ENCODE measurements around the gene TMEM131.
"Not testable (repeated sequence)": the region's sequence is repeated elsewhere in the genome, so short reads cannot be mapped to it uniquely, and the experiment has no call there.

TMEM131 gene

DNA sequence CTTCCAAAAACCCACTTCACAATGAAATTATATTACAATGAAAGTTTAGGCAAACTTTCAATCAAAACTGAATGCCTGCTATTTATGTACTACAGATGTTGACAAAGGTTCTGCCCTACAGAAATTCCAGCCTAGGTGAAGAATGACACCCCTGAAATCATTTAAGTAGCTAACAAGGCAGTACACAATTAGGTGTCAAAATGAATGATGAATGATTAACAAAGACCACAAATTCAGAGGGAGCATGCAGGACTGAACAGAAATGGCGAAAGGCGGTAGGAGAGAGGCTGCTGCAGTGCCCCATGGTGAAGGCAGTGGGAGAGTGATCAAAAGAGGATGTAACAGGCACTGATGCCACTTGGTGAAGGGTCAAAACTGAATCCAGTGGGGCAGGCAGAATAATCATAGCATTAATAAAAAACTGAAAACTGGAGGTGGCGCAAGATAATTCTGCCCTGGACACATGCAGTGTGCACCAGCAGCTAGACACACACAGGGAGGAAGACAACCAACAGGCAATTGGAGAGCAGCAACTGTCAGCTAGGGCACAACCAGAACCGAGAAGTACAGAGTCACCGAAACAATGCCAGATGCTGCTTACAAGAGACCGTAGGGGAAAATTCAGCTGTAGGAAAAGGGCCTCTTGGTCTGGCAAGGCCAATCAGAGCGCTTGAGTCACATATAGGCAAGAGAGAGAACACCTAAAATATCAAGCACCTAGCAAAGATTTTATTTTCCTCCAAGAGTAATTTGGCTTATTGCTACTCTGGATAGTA lies 4.5 kb downstream of the TMEM131 start:
- no peak for DNase-seq

DNA sequence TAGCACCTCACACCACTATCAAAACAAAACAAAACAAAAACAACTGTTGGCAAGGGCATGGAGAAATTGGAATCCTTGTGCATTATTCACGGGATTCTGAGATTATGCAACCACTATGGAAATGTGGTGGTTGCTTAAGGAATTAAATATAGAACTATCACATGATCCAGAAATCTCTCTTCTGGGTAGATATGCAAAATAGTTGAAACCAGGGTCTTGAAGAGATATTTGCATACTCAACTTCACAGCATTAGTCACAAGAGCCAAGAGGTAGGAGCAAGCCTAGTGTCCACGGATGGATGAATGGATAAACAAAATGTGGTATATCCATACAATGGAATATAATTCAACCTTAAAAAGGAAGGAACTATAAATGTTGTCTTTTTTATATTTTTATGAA lies 7.0 kb downstream of the TMEM131 start:
- no peak for DNase-seq

DNA sequence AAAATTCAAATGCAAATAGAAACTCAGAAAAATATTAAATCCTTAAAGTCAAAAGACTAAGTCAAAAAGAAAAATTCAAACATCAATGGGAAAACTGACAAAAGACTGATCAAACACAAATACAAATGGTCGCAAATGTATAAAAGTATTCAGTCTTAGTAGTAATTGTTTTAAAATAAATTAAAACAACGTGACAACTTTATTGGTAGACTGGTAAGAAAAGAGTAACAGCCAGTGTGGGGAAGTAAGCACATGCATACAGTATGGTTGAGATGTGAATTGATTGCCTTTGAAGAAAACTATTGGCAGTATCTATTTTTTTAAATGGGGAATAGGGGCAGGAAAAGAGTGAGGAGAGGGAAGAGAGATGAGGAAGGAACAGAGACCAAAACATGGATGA lies 9.8 kb downstream of the TMEM131 start:
- no peak for DNase-seq

DNA sequence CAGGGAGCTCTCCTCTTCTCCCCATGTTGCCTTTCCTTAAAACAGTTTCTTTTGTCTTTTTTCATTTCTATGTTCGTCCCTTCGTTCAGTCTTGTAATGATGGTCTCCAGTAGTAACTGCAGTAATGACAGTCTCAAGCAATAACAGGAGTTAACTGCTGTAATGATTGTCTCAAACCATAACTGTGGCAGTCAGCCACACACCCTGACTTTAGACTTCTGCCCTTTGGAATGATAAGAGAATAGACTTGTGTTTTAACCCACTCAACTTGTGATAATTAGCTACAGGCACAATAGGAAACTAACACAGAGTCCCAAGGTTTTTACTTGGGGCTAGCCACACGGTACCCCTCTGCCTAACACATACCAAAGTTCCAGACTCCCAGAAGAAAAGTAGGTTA lies 12.1 kb downstream of the TMEM131 start:
- no peak for DNase-seq

DNA sequence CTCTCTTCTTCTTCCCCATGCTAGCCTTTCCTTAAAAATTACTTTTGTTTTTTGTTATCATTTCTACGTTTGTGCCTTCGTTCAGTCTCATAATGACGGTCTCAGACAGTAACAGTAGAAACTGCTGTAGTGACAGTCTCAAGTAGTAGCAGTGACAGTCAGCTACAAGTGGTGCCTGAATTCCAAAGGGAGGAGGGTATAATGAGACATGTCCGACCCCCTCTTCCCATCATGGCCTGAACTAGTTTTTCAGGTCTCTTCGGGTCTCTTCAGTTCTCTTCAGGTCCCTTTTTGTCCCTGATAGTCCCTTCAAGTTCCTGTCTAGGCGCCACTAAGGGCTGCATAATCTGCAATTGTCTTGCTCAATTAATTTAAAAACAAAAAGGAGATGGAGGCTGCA lies 12.6 kb downstream of the TMEM131 start:
- DNase-seq, result no peak

DNA sequence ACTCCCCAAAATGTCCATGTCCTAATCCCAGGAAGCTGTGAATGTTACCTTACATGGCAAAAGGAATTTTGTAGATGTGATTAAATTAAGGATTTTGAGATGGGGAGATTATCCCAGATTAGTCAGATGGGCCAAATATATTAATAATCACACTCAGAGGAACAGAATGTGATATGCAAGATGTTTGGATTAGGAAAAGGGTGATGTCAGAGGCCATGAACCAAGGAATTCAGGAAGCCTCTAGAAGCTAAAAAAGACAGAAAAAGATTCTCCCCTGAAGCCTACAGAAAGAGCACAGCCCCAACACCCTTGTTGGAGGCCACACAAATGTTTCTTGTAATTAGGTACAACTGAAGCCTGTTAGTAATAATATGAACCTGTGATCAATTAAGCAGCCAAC lies 13.1 kb downstream of the TMEM131 start:
- no peak for DNase-seq

DNA sequence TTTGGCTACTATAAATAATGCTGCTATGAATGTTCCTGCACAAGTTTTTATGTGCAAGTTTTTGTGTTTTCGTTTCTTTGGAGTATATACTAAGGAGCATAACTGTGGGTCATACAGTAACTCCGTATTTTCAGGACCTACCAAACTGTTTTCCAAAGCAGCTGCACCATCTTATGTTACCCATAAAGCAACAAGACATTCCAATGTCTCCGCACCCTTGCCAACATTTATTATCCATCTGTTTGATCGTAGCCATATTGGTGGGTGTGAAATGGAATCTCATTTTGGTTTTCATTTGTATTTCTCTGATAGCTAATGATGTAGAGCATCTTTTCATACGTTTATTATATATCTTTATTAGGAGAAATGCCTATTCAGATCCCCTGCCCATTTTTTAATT lies 13.8 kb downstream of the TMEM131 start:
- no peak for DNase-seq

DNA sequence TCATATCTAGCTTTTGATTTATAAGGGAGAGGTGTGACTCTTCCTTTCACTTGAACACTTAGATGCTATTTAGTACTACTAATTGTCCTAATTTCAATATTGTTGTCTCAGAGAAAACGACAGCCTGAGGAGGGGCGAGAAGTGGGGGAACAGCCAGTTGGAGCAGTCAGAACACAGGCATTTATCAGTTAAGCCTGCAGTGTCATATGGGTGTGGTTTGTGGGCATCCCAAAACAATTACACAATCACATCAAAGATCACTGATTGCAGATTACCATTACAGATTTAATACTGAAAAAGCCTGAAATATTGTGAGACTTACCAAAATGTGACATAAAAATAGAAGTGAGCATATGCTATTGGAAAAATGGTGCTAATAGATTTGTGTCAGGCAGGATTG lies 15.8 kb downstream of the TMEM131 start:
- DNase-seq, result no peak

DNA sequence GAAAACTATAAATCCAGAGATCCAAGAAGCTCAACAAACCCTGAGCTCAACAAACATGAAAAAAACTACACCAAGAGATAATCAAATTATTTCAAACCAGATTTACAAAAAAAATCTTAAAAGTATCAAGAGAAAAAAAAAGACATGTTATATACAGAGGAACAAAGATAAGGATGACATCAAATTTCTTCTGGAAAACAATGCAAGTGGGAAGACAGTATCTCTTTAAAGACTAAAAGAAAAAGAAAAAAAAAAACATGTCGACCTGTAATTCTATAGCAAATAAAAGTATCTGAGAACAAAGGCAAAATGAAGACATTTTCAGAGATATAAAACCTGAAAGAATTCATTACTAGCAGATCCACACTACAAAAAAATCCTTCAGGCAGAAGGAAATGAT lies 21.3 kb downstream of the TMEM131 start:
- no peak for DNase-seq

DNA sequence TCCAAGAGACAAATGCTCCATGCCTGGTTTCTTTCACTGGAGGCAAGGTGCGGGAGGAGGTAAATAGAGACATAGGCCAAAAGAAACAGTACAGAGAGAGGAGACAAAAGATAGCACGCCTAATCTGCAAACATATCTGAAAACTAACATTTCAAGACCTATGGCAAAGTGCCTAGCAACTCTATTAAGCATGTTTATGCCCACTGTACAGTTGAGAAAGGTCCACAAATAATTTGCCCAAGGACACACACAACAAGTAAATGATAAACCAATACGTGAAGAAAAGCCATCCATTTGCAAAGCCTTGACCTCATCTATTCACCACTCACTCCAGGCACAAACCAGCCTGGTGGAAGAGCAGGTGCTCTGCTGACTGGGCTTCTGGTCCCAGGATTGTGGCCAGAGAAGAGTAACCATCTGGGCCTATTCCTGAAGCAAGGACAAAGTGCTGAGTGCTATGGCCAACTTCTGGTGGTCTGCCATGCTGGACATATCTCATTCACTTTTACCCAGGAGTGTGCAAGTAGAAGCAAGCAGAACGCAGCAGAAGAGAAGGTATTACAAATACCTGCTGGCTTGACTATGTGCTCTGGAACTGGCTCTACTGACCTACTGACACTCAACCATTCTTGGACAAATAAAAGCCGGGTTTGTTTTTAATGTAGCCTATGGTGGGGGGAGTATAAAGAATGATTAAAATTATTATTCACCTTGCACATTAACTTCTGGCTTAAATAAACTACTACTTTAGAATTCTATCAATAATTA lies 25.3 kb downstream of the TMEM131 start:
- no peak for DNase-seq

DNA sequence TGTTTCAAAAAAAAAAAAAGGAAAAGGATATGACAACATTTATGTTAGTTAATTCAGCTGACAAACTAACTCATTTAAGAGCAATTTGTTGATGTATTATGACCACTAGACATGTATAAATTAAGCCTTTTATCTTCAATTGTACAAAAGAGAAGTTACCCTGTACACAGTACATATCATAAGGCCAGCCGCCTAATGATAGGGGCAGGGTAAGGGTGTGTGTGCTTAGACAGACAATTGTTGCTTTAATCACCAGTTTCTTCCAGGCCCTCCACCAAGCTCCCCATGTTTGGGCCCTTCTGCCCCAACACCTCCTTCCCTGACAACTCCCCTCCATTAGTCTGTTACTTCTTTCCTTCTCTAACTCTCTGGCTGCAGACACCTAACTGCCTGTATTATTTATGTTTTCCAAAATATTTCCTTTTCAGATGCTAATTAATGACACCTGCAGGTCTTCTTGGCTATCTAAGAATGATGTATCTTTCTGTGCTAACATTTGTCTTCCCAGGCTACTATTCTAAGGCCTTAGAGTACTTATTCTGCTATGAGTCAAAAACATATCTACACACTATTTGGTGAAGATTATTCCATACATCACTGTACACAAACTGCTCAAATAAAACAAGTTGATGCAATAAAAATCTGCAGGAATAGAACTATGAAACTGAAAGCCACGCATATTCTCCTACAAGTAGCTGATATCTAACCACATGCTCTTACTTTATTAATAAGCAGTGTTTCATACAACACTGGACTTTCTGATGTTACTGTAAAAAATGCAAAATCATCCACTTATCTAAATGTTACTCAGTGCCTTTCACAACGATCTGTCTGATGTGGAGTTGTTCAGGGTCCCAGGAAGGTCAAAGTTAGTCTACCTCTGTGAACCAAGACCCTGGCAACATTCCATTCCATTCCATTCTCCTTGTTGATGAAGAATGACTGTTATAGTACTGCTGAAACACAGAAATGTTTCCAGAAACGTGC lies 26.4 kb downstream of the TMEM131 start:
- no peak for DNase-seq

DNA sequence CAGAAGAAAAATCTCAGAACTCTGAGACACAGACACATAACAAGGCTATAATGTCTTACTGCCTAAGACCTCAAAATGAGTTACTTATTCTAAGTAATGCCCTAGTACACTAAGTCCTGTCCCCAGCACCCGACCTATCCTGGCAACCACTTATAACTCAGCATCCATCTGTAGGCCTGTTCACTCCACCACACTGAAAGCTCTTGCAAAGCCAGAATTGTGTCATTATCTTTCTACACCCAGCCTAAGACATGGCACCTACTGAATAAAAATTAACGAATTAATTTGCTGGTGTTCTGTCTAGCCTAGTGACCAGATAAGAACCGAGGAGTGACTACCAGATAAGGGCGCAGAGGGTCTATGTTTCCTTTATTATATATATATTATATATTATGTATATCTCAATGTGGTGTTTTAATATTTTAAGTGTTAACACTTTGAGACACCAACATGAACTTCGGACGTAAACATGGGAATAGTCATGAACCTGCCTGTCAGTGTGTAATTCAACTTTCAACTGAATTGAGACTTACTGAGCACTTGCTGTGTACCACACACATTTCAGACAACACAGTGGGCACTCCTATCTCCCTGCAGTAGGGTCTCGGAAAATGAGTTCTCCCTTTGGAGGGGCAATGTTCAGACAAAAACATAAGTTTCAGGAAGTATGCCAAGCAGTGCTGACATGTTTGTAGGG lies 27.7 kb downstream of the TMEM131 start:
- no peak for DNase-seq

DNA sequence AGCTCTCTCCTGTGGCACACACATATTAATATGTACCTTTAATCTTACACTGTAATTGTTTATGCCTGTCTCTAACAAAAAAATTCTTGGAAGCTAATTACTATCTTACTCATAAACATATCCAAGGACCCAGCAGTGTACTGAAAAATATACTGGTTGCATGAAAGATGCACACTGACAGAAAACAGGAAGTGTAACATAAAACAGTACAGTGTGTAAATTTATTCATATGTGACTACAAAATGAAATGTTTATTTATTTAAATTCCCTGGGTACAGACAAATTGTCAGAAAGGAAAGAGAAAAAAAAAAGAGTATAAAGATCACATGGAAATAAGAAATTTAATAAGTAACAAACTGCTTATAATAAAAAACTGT lies 28.5 kb downstream of the TMEM131 start:
- DNase-seq, result no peak

DNA sequence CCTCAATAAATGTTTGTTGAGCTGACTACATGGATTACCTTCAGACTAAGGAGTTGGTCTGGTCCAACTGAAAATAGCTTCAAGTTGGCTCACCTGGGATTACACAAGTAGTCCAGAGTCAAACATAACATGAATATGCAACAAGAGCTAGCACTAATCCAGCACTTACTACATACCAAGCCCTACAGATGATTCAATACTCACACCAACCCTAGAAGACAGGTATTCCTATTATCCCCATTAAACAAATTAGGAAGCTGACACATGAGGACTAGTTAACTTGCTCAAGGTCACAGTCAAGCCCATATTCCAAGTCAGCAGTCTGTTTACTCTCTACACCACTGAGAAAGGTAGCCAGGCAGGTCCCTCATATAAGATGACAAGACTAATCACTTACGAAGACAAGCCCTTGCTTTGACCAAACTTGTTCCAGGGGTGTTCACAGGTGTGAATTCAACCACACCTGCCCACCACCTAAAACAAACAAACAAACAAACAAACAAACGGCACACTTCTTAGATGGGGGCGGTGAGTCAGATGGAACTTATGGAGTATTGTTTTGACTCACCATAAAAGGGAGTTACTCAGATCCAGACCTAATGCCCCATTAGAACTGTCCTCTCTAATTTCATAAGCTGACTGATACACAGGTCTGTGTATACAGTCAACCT lies 29.1 kb downstream of the TMEM131 start:
- no peak for DNase-seq

DNA sequence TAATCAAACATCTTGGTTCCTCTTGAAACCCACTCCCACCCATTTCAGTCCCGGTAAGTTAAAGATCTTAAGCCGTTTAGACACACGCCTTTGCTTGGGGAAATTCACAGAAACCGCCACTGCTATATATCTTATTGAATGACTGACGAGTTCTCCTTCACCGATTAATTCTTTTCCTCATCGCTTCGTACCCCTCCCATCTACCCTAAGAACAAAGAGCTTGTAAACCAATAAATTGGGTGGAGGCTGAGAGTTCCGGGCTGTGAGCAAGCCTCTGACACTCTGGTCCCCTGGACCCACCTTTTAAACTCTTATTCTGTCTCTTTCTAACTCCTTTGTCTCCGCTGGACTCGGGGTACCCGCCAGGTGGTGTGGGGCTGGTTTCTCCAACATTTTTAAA lies 30.6 kb downstream of the TMEM131 start:
- no peak for DNase-seq

DNA sequence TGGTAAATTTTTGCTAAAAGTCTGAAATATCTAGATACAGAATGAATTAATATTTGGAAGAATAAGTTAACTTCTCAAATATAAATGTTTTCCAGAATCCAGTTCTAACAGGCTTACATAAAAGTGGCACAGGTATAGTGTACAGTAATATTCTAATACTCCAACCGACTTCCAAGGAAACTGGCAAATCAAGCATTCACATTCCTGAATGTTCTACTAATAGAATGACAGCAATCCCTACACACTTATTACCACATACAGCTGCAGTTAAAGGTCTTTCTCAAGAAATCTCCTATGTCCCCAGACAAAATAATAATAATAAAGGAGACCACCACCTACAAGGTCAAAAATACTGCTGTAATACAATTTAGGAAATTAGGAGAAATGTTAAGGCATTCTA lies 31.9 kb downstream of the TMEM131 start:
- DNase-seq, result no peak

DNA sequence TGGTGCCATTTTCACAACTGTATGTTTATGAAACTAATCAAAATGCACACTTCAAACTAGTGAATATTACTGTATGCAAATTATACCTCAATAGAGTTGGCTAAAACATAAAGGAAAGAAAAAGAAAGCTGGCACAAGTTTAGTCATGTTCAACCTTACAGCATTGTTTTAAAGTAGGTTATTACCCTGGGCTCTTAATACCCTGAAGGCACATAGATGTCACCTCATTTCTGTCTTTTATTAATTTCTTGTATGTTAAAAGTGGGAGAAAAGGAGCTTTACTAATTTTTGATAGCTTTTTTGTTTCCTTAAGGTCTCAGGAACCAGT lies 32.7 kb downstream of the TMEM131 start:
- DNase-seq, result no peak

DNA sequence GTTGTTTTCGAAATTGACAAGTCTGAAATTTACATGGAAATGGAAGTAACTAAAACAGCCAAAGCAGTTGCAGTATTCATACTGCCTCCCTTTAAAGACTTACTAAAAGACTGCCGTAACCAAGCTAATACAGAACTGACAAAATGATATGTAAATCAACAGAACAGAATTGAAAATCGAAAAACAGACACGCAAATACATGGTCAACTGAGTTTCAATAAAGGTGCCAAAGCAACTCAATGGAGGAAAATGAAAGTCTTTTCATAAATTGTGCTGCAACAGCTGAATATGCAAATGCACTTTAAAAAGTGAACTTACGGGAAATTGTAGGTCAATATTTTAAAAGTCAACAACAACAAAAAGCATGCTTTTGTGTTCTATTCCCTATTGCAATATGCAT lies 34.2 kb downstream of the TMEM131 start:
- DNase-seq, result no peak

DNA sequence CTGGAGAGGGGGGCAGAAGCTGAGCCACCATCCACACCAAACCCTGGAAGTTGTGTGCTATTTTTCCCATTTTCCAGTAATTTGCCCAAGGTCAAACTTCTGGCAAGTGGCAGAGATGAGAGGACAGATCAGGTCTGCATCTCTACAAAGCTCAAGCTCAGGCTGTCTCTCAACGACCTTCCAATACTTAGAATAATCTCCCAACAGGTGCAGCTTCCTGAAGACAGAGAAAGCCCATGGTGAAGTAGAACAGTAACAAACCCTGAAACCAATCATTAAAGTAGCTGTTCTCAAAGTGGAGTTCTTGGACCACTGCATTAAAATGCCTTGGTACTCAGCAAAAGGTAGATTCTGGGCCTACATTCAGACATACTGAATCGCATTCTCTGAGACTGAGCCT lies 37.6 kb downstream of the TMEM131 start:
- no peak for DNase-seq

DNA sequence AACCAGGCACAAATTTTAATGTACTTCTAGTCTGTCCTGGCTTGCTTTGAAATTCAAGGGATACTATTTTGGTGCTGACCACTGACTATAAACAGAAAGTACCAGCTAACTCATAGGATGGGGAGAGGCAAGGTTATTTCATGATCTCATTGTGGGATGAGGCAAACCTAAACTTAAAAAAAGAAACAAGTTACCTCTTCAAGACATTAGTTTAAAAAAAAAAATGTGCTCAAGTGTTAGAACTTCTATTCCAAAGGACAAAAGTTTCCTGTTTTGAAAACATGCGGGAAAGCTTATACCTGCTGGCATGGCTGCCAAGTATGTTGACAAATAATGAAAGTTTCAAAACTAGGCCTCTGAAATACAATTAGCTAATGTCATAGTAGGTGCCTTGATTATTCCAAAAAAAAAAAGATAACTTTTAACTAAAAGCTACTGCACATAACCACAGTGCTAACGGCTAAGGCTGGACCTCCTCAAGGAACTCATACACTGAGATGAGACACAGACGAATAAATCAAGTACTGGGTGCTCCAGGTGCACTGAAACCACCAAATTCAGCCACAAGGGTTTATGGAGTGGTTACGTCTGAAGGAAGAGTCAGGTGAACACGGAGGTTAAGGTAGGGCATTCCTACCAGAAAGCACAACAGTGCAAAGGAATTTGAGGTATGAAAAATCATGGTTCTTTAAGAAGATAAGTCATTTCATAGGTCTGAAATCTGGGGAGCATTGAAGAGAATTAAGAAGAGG lies 38.1 kb downstream of the TMEM131 start:
- DNase-seq, result no peak

DNA sequence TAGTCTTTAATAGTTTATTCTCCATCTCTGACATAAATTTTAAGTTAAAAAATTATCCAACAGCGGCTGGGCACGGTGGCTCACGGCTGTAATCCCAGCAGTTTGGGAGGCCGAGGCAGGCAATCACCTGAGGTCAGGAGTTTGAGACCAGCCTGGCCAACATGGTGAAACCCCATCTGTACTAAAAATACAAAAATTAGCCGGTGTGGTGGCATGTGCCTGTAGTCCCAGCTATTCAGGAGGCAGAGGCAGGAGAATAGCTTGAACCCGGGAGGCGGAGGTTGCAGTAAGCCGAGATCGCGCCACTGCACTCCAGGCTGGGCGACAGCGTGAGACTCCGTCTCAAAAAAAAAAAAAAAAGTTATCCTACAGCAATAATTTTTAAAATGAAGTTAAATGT lies 39.0 kb downstream of the TMEM131 start:
- not testable (repeated sequence) for DNase-seq

DNA sequence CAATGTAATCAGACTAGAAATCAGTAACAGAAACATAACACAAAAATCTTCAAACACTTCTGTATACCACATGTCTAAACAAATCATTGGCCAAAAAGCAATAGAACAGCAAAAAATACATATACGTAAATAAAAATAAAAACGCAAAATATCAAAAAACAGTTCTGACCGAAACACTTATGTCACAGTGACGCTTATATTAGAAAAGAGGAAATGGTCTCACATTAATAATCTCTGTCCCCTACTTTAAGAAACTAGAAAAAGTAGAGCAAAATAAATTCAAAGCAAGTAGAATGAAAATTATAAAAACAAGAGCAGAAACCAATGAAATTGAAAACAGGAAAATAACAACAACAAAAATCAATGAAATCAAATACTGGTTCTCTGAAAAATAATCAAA lies 41.9 kb downstream of the TMEM131 start:
- DNase-seq, result no peak

Data from NCI-H2029 (cell line).